Mesenchymal stem cell (in vitro differentiated cells and primary cell): ENCODE data around the gene DPYSL4.

Source experiments
- DNase-seq: peaks from one replicate; pipeline ENCODE4 v3.0.0-alpha.2; 2013
- H2AFZ ChIP-seq: one replicate; pipeline ENCODE4 v1.6.1; 2013; ENCODE audit warnings: low read depth, mild to moderate bottlenecking, control low read depth, inconsistent platforms, low read length, moderate library complexity
- H2AK5ac ChIP-seq: 2 replicates; pipeline ENCODE4 v1.6.1; 2013; ENCODE audit warnings: low read length, moderate library complexity, mild to moderate bottlenecking, inconsistent platforms; ENCODE audit not compliant: severe bottlenecking
- H2BK120ac ChIP-seq: one replicate; pipeline ENCODE4 v1.6.1; 2013; ENCODE audit warnings: low read depth, mild to moderate bottlenecking, inconsistent platforms, low read length, moderate library complexity
- H2BK12ac ChIP-seq, 2 experiments: one replicate each; pipeline ENCODE4 v1.6.1; 2013; ENCODE audit warnings: inconsistent platforms in 2 of 2, low read length in 2 of 2, mild to moderate bottlenecking in 2 of 2, moderate library complexity in 2 of 2, control low read depth in 1 of 2
- H2BK15ac ChIP-seq: one replicate; pipeline ENCODE4 v1.6.1; 2013; ENCODE audit warnings: mild to moderate bottlenecking, low read depth, inconsistent platforms; ENCODE audit not compliant: poor library complexity, severe bottlenecking
- H2BK5ac ChIP-seq: 2 replicates; pipeline ENCODE4 v1.6.1; 2013; ENCODE audit warnings: low read depth, mild to moderate bottlenecking, low read length, control low read depth, inconsistent platforms; ENCODE audit not compliant: poor library complexity, severe bottlenecking
- H3K14ac ChIP-seq, 2 experiments: one replicate each; pipeline ENCODE4 v1.6.1; 2013; ENCODE audit warnings: inconsistent platforms in 2 of 2, low read length in 2 of 2, control low read depth in 1 of 2, mild to moderate bottlenecking in 1 of 2, moderate library complexity in 1 of 2
- H3K18ac ChIP-seq, 2 experiments: one replicate each; pipeline ENCODE4 v1.6.1; 2013; ENCODE audit warnings: inconsistent platforms in 2 of 2, low read length in 2 of 2, control low read depth in 1 of 2, low read depth in 1 of 2, mild to moderate bottlenecking in 1 of 2
- H3K23ac ChIP-seq, 2 experiments: one replicate each; pipeline ENCODE4 v1.6.1; 2013; ENCODE audit warnings: inconsistent platforms in 2 of 2, low read length in 2 of 2, mild to moderate bottlenecking in 2 of 2, moderate library complexity in 2 of 2, control low read depth in 1 of 2
- H3K27ac ChIP-seq: 2 replicates; pipeline ENCODE4 v1.5.1; 2013; ENCODE audit warnings: mild to moderate bottlenecking, moderate library complexity, low read length, control low read depth, inconsistent platforms; ENCODE audit not compliant: poor library complexity, severe bottlenecking
- H3K27me3 ChIP-seq, 2 experiments: 2 replicates each; pipeline versions ENCODE4 v1.6.1 to v1.7.0; 2013; ENCODE audit warnings: low read length in 2 of 2, mild to moderate bottlenecking in 2 of 2, moderate library complexity in 2 of 2, control low read depth in 1 of 2, inconsistent platforms in 1 of 2; ENCODE audit not compliant: control insufficient read depth in 1 of 2, insufficient read depth in 1 of 2
- H3K36me3 ChIP-seq, 2 experiments: 2 replicates each; pipeline versions ENCODE4 v1.6.1 to v1.7.0; 2013; ENCODE audit warnings: low read length in 2 of 2, control low read depth in 1 of 2, inconsistent platforms in 1 of 2, low read depth in 1 of 2, mild to moderate bottlenecking in 1 of 2; ENCODE audit not compliant: insufficient read depth in 2 of 2, control insufficient read depth in 1 of 2
- H3K4ac ChIP-seq, 2 experiments: one replicate each; pipeline ENCODE4 v1.6.1; 2013; ENCODE audit warnings: inconsistent platforms in 2 of 2, low read length in 2 of 2, mild to moderate bottlenecking in 2 of 2, moderate library complexity in 2 of 2, control low read depth in 1 of 2, low read depth in 1 of 2
- H3K4me1 ChIP-seq: 2 replicates; pipeline ENCODE4 v1.6.1; 2013; ENCODE audit warnings: low read depth, low read length, control low read depth; ENCODE audit not compliant: control insufficient read depth, insufficient read depth
- H3K4me2 ChIP-seq: 2 replicates; pipeline ENCODE4 v1.6.1; 2013; ENCODE audit warnings: low read length, mild to moderate bottlenecking, inconsistent platforms; ENCODE audit not compliant: poor library complexity, severe bottlenecking
- H3K4me3 ChIP-seq, 2 experiments: 2 replicates each; pipeline versions ENCODE4 v1.5.1 to v1.7.0; 2013; ENCODE audit warnings: low read length in 2 of 2, mild to moderate bottlenecking in 2 of 2, control low read depth in 1 of 2, low read depth in 1 of 2; ENCODE audit not compliant: insufficient read depth in 1 of 2
- H3K79me1 ChIP-seq: replicated peaks from 2 replicates; pipeline ENCODE4 v1.6.1; 2013; ENCODE audit warnings: mild to moderate bottlenecking, control low read depth, low read length, inconsistent platforms; ENCODE audit not compliant: poor library complexity, severe bottlenecking
- H3K9ac ChIP-seq: 2 replicates; pipeline ENCODE4 v1.7.0; 2013; ENCODE audit warnings: mild to moderate bottlenecking, low read length, moderate library complexity
- H3K9me3 ChIP-seq: 2 replicates; pipeline ENCODE4 v1.7.0; 2013; ENCODE audit warnings: mild to moderate bottlenecking, low read length; ENCODE audit not compliant: control insufficient read depth
- H4K8ac ChIP-seq: one replicate; pipeline ENCODE4 v1.6.1; 2013; ENCODE audit warnings: inconsistent platforms, mild to moderate bottlenecking, low read length, moderate library complexity
- H4K91ac ChIP-seq: one replicate; pipeline ENCODE4 v1.6.1; 2013; ENCODE audit warnings: mild to moderate bottlenecking, low read length, inconsistent platforms
- WGBS: methylation state at CpG from one replicate; pipeline ENCODE4 v1.1.7; 2013; ENCODE audit warnings: mixed read lengths; 5-methylcytosine and 5-hydroxymethylcytosine counted together

The DPYSL4 gene

DNA sequence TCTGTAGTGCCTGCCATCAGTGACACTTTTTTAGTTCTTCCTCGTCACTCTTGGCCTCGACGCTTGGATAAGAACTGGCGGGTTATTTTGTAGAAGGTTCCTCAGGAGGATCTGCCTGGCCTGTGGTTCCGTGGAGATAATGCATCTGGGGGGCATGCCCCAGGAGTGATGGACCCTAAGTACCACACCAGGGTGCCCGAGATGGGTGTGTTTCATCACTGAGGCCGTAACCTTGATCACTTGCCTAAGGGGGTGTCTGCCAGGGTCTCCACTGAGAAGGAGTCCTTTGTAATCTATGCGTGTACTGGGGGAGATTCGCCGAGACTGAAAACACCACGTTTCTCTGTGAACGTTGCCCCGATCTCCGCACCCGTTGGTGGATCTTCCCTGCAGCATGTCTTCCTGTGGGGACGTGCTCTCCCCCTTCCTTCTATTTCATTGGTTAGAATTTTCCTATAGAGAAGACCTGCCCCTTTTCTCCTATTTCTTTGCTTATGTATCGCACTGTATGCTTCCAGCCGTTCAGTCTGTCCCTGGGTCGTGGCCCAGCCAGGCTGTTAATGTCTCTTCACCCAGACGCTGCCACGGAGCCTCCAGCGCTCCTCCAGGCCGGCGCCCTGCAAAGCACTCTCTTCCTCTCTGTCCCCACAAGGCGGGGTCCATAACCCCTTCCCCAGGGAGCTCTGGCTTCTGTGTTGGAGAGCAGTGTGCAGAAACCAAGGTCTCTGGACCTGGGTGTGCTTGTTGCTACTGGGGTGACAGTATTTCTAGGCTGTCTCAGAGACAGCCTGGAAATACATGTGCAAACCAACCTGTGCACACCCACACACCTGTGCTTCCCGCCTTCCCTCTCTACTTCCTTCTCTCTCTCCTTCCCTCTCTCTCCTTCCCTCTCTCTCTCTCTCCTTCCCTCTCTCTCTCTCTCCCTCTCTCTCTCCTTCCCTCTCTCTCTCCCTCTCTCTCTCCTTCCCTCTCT is 14.4 kb upstream of the DPYSL4 start:
- Histone ChIP-seq H3K4me3 (no peak overlapping the region), H3K27me3 (peaks cover 26 to 57% of the 10 kb centered on the region in 2 experiments), H3K9ac (no peak overlapping the region), H4K91ac (no peak overlapping the region), H3K4ac (no peak overlapping the region), H3K23ac (no peak overlapping the region), H3K14ac (no peak overlapping the region), H2BK120ac (no peak overlapping the region), H2AFZ (no peak overlapping the region), H2AK5ac (no peak overlapping the region), H4K8ac (no peak overlapping the region), H3K18ac (no peak overlapping the region), H3K36me3 (no peaks in the 10 kb centered on the region), H3K9me3 (no peaks in the 10 kb centered on the region), H2BK5ac (no peak overlapping the region), H3K79me1 (no peaks in the 10 kb centered on the region), H3K4me2 (no peak overlapping the region), H3K27ac (no peak overlapping the region), H2BK15ac (no peak overlapping the region), H3K4me1 (peaks cover 5% of the 10 kb centered on the region), H2BK12ac (no peak overlapping the region)
- no peak for DNase-seq
- WGBS: 82% methylated on average over 23 of the region's 26 CpGs

DNA sequence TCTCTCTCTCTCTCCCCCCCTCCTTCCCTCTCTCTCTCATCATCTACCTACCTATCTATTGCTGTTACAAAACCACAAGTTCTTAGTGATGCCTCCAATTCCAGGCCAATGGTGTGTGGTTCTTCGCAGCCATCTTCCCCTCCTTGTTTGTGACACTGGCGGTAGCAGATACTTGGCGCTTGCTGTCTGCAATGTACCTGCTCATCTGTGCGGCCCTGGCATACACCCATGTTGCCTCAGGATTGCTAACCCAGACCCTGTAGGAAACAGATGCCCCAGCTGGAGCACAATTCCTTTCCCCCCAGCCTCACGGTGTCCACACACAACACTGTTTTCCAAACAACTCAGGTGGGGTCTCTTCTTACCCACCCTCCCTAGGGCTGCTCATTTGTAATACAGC is 13.6 kb upstream of the DPYSL4 start:
- no peak overlapping the region for H4K91ac ChIP-seq
- no peak overlapping the region for H3K9ac ChIP-seq
- H3K27ac ChIP-seq: no peak overlapping the region
- H2BK15ac ChIP-seq: no peak overlapping the region
- no peak overlapping the region for H3K4ac ChIP-seq
- WGBS: 89% methylated on average over 5 of the region's 5 CpGs
- H3K4me2 ChIP-seq: no peak overlapping the region
- no peak overlapping the region for H2BK12ac ChIP-seq
- H3K79me1 ChIP-seq: no peaks in the 10 kb centered on the region
- H2AK5ac ChIP-seq: no peak overlapping the region
- H3K23ac ChIP-seq: no peak overlapping the region
- no peak overlapping the region for H2BK5ac ChIP-seq
- peaks cover 5% of the 10 kb centered on the region for H3K4me1 ChIP-seq
- H3K27me3 ChIP-seq: peaks cover 32 to 62% of the 10 kb centered on the region in 2 experiments
- no peak for DNase-seq
- no peak overlapping the region for H3K18ac ChIP-seq
- H2BK120ac ChIP-seq: no peak overlapping the region
- H3K4me3 ChIP-seq: no peak overlapping the region
- H3K36me3 ChIP-seq: no peaks in the 10 kb centered on the region
- no peak overlapping the region for H4K8ac ChIP-seq
- no peak overlapping the region for H3K14ac ChIP-seq
- no peak overlapping the region for H2AFZ ChIP-seq
- no peaks in the 10 kb centered on the region for H3K9me3 ChIP-seq

DNA sequence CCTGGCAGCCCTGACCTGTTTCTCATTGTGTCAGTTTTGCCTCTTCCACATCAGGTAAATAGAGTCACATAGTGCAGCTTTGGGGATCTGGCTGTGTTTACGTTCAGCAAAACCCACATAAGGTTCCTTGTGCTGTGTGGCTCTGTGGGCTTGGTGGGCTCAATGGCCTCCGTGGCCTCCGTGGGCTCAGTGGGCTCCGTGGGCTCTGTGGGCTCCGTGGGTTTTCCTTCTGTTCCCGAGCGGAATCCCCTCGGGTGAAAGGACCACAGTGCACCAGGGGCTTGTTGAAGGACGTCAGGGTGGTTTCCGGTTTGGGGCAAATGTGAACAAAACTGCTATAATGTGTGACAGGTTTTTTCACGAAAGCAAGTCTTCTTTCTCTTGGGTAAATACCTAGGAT is 12.5 kb upstream of the DPYSL4 start:
- Histone ChIP-seq H3K27me3 (peaks cover 38 to 72% of the 10 kb centered on the region in 2 experiments), H2AK5ac (no peak overlapping the region), H4K8ac (no peak overlapping the region), H4K91ac (no peak overlapping the region), H2BK15ac (no peak overlapping the region), H3K23ac (no peak overlapping the region), H3K14ac (no peak overlapping the region), H3K79me1 (no peaks in the 10 kb centered on the region), H3K9me3 (no peaks in the 10 kb centered on the region), H2BK5ac (no peak overlapping the region), H2AFZ (no peak overlapping the region), H3K4ac (no peak overlapping the region), H3K27ac (no peak overlapping the region), H3K4me1 (peaks cover 5% of the 10 kb centered on the region), H2BK12ac (no peak overlapping the region), H3K36me3 (no peaks in the 10 kb centered on the region), H2BK120ac (no peak overlapping the region), H3K18ac (no peak overlapping the region), H3K9ac (no peak overlapping the region), H3K4me2 (no peak overlapping the region), H3K4me3 (no peak overlapping the region)
- WGBS: 84% methylated on average over 11 of the region's 11 CpGs
- no peak for DNase-seq

DNA sequence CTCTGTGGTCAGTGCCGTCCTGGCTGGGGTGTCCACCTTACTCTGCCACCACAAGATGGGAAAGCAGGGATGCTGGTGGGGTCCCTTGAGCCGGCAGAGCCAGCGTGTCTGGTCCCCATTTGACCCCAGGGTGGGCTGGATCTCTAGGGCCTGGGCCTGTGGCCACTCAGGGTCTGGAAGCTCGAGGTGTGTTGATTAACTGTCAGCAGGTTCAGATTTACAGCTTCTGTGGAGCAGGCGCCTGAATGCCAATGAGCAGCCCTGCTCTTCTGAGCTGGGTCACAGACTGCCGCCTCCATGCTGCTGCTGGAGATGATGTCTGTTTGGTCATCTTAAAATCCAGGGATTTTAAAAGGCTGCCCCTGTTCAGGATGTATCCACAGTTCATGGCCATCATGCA is 11.3 kb upstream of the DPYSL4 start:
- Histone ChIP-seq H3K9ac (no peak overlapping the region), H3K14ac (no peak overlapping the region), H2BK12ac (no peak overlapping the region), H2BK5ac (no peak overlapping the region), H4K8ac (no peak overlapping the region), H2BK15ac (no peak overlapping the region), H3K18ac (no peak overlapping the region), H3K4ac (no peak overlapping the region), H4K91ac (no peak overlapping the region), H2BK120ac (no peak overlapping the region), H3K27ac (no peak overlapping the region), H3K23ac (no peak overlapping the region), H3K4me3 (no peak overlapping the region), H3K27me3 (peaks cover 39 to 80% of the 10 kb centered on the region in 2 experiments), H3K4me2 (no peak overlapping the region), H2AK5ac (no peak overlapping the region), H3K79me1 (no peaks in the 10 kb centered on the region), H2AFZ (no peak overlapping the region), H3K9me3 (no peaks in the 10 kb centered on the region), H3K4me1 (peaks cover 5% of the 10 kb centered on the region), H3K36me3 (no peaks in the 10 kb centered on the region)
- DNase-seq: no peak
- WGBS: 50% methylated on average over 6 of the region's 6 CpGs
